Measurements from ENCODE around the gene ST8SIA1.

DNA sequence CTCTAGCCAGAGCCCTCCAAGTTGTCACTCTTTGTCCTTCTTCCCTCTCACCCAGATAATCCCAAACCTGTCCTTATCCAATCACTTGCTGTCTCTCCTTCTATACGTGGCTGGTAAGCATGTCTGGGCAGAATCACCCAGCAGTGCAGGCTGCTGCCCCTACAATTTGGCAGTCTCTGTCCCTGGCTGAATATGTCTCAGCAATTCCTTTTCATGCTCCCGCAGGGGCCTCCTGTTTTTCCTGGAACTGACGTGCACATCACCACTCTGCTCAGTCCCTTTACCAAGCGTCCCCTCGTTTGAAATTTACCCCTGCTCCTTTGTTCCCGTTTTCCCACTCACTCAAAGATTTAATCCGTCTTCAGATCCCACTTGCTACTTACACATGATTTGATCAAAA is 80.0 kb downstream of the ST8SIA1 start:
- TF ChIP-seq EP300 (IDR thresholded peaks at IDR 0.05) (no peak), POLR2A (IDR thresholded peaks at IDR 0.05) (no peak)

Measured in suprapubic skin (tissue), 2 donors.